IPS DF 19.7 (cell line): ENCODE data around the gene METTL22.

Source experiments
- DNase-seq: peaks from one replicate; pipeline ENCODE4 v3.0.0-alpha.2; 2013; ENCODE audit warnings: low read depth, low spot score

The METTL22 gene, protein sequence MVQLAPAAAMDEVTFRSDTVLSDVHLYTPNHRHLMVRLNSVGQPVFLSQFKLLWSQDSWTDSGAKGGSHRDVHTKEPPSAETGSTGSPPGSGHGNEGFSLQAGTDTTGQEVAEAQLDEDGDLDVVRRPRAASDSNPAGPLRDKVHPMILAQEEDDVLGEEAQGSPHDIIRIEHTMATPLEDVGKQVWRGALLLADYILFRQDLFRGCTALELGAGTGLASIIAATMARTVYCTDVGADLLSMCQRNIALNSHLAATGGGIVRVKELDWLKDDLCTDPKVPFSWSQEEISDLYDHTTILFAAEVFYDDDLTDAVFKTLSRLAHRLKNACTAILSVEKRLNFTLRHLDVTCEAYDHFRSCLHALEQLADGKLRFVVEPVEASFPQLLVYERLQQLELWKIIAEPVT

DNA sequence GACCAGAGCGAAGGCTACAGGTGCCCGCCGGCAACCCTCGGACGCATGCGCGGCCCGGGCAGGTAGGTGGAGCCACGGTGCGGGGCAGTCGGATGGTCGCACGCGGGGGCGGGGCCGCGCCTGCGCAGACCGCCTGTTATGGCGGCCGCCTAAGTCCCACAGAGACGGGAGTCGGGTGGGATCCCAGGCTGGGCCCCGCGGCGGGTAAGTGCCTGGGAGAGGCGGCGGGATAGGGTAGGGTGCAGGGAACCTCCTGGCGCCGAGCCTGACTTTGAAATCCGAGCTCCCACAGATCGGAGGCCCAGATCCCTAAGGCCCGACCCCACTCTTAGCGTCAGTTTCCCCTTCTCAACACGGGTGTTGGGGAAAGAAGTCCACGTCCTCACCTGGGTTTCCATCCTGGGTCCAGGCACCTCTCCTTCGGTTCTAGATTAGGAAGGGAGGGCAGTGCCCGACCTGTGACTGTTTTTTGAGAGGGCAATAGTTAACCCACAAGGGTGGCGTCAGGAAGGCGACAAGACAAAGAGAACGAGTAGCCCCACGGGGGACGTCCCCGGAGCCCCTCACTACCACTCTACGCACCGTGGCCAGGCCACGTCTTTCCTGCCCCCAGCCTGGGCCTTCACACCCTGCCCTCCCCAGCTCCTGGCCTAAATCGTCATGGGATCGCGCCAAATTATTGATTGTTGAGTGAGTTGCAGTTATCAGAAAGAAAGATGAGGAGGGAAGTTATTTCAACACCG, at the start of gene METTL22:
Gene METTL22 (plus strand): TSS at position 127 of the 743 bp plus-strand sequence. CDS start 3,968 bp downstream, outside the sequence.
- peak; percentile 30 for DNase-seq

DNA sequence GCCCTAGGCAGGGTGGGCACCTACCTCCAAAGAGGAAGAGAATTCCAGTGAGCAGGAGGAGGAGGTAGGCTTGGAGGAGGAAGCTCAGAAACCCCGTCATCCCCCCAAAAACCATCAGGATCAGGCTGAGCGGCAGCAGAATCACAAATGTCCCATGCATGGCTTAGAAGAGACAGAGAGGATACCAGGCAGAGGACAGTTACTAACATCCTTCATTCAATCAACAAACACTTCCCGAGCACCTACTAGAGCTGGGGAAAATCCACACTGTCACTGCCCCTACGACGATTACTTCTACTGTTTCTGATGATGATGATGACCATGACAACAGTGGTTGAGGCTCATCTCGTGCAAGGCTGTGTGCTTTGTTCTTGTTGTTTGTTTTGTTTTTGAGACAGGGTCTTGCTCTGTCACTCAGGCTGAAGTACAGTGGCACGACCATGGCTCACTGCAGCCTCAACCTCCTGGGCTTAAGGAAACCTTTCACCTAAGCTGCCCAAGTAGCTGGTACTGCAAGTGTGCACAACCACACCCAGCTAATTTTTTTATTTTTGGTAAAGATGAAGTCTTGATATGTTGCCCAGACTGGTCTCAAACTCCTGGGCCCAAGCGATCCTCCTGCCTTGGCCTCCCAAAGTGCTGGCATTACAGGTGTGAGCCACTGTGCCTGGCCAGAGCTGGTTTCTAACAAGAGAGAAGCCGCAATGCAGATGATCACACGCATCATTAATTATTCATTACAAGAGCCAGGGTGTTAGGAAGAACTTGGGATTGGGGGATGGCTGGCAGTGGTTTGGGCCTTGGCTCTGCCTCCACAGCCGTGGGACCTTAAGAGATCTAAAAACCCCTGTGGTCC, 49.2 kb upstream of the METTL22 start:
- DNase-seq = no peak

GRCh38 chr16:8572919-8573724, 48.4 kb upstream of the METTL22 start:
- peak; percentile 60 for DNase-seq

- no peak for DNase-seq
Observed at GRCh38 chr16:8575399-8575798, 46.1 kb upstream of the METTL22 start.

DNA sequence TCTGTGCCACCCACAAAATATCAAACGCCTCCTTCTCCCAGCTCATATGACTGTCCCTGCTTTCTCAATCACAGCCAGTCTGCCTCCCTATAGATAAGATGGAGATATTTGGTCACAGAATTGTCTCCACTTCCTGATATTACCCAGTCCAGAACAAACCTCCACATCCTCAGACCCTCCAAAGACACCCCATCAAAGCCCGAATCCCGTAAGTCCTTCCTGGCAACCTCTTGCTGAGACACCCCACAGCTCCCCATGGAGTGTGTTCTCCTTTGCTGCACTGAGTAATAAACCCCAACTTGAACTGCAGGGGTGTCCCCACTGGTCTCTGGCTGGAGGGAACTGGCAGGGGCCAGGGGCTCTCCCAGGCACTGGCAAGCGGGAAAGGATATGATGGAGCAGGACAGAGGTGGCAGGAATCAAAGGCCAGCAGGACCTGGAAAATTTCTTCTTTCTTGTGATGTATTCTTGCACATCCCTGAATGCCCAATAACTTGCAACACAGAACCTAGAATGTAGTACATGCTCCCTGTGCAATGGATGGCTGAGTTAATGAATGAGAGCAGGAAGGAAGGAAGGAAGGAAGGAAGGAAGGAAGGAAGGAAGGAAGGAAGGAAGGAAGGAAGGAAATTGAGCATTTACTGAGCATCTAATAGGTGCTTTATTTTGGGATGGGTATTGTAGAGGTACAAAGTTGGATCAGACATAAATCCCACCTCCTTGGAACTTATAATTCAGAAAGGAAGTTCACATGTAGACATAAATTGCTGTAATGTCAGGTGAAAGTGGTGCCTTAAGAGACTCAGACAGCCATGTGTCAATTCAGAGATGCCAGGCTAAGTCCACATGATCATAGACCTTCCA, 45.1 kb upstream of the METTL22 start:
- DNase-seq = no peak

DNA sequence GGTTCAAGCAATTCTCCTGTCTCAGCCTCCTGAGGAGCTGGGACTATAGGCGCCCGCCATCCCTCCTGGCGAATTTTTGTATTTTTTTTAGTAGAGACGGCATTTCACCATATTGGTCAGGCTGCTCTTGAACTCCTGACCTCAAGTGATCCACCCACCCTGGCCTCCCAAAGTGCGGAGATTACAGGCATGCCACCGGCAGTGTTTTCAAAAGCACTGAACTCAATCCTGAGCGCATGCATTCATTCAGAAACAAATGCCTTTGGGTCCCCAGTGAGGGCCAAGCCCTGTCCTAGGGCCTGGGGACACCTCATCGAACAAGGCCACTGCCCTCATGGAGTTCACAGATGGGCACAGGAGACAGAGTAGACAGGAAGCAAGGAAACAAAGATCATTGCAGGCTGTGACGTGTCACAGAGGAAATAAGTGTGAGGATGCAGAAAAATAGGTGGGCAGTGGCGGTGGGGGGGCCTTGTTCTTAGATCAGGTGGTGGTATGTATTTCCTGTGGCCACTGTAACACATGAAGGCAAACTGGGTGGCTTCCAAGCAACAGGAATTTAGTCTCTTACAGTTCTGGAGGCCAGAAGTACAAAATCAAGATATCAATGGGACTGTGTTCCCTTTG, 43.7 kb upstream of the METTL22 start:
- no peak for DNase-seq

- DNase-seq = no peak
Observed at GRCh38 chr16:8579559-8579958, 41.9 kb upstream of the METTL22 start.

- no peak for DNase-seq
Observed at GRCh38 chr16:8581831-8582580, 39.5 kb upstream of the METTL22 start.

GRCh38 chr16:8583199-8583598, 38.3 kb upstream of the METTL22 start:
- no peak for DNase-seq

GRCh38 chr16:8583732-8584131, 37.8 kb upstream of the METTL22 start:
- no peak for DNase-seq

- no peak for DNase-seq
Observed at GRCh38 chr16:8585041-8585440, 36.5 kb upstream of the METTL22 start.

- no peak for DNase-seq
Observed at GRCh38 chr16:8585857-8586256, 35.6 kb upstream of the METTL22 start.

- no peak for DNase-seq
Observed at GRCh38 chr16:8587065-8587464, 34.4 kb upstream of the METTL22 start.

DNA sequence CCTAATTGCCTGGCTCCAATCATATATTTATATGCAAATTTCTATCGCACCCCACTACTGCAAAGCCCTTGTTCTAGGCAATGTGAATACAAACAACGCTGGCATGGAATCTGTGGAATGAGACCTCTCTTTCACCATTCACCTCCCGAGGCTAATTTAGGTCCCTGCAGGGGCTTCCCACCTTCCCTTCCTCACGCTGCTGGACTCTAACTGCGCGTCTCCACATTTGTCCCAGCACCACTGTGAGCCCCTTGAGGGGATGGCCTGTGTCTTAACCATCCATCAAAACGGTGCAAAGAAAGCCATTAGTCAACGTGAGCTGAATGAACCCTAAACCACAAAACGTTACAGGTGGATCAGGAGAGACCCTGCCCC, 32.8 kb upstream of the METTL22 start:
- peak; percentile 65 for DNase-seq

DNA sequence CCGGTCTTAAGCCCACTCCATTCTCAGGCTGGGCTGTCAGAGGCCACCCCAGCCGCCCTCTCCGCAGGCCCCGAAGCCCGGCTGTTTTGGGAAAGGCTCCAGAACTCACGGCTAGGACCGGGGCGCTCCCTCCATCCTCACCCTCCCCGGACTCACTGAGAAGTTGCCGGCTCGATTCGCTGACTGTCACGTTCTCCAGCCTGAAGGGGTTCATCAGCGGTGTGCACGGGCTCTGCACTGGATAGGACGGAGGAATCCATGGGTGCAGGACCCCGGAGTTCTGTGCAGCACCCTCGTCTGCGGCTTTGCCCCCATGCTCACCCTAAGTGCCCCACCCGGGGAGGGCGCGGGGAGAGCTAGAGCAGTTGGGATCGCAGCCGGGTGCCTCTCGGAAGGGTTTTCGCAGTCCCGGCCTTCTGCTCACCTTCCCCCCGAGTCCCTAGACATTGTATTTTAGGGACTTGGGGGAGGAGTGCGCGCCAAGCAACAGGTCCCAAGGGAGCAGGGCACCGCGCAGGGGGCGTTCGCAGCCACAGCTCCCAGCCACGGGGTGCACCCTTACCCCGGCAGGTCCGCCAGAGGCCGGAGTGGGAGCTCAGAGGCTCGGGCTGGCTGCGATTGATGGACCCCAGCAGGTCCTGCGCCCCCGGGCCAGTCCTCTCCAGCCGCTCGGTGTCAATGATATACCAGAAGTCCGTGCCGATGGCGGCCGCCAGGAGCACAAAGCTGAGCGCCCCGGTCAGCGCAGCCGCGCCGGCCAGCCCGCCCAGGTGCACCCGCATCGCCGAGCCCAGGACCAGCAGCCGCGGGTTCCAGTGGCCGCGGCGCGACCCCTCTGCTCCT, 32.2 kb upstream of the METTL22 start:
- DNase-seq = no peak

GRCh38 chr16:8589900-8590688, 31.4 kb upstream of the METTL22 start, which contains the start of gene TMEM114:
Gene TMEM114 (minus strand): TSS chr16:8590511. CDS start chr16:8589838, 673 bp downstream.
- DNase-seq = no peak

- DNase-seq = no peak
Observed at GRCh38 chr16:8590811-8591210, 30.7 kb upstream of the METTL22 start.
